ENCODE measurements around the gene DMRTC2.
"Not testable (repeated sequence)": the region's sequence is repeated elsewhere in the genome, so short reads cannot be mapped to it uniquely, and the experiment has no call there.

The DMRTC2 gene

GRCh38 chr19:41871573-41872383 is 26.9 kb downstream of the DMRTC2 start:
- DNase-seq (ENCODE audit: low spot score): peak; percentile 75

GRCh38 chr19:41872384-41872774 is 27.5 kb downstream of the DMRTC2 start:
- DNase-seq (ENCODE audit: low spot score): no peak

GRCh38 chr19:41872775-41873647 is 28.2 kb downstream of the DMRTC2 start:
- DNase-seq (ENCODE audit: low spot score): peak; percentile 47

- not testable (repeated sequence) for DNase-seq (ENCODE audit: low spot score)
Measured at GRCh38 chr19:41875973-41876372, 31.1 kb downstream of the DMRTC2 start.

GRCh38 chr19:41876847-41877832 is 32.3 kb downstream of the DMRTC2 start, which contains the start of gene CD79A:
Gene CD79A, plus strand, starts transcription at chr19:41877279. Its CDS starts 26 bp downstream, at chr19:41877305.
- peak; percentile 82 for DNase-seq (ENCODE audit: low spot score)

- DNase-seq (ENCODE audit: low spot score): no peak
Measured at GRCh38 chr19:41877916-41878905, 33.4 kb downstream of the DMRTC2 start.

- DNase-seq (ENCODE audit: low spot score): no peak
Measured at GRCh38 chr19:41879080-41879479, 34.2 kb downstream of the DMRTC2 start.

GRCh38 chr19:41879670-41880328 is 35.0 kb downstream of the DMRTC2 start:
- no peak for DNase-seq (ENCODE audit: low spot score)

GRCh38 chr19:41880329-41880708 is 35.5 kb downstream of the DMRTC2 start:
- DNase-seq (ENCODE audit: low spot score): no peak

- DNase-seq (ENCODE audit: low spot score): peak; percentile 78
Measured at GRCh38 chr19:41882568-41883462, 38.0 kb downstream of the DMRTC2 start, which contains the start of gene ARHGEF1. Gene ARHGEF1, plus strand, starts transcription at chr19:41883184. Its CDS starts 4,899 bp downstream, at chr19:41888083.

GRCh38 chr19:41883463-41883820 is 38.6 kb downstream of the DMRTC2 start:
- DNase-seq (ENCODE audit: low spot score): no peak

GRCh38 chr19:41883821-41884733 is 39.2 kb downstream of the DMRTC2 start:
- peak; percentile 93 for DNase-seq (ENCODE audit: low spot score)

GRCh38 chr19:41886761-41887710 is 42.2 kb downstream of the DMRTC2 start:
- DNase-seq (ENCODE audit: low spot score): peak; percentile 56

- peak; percentile 57 for DNase-seq (ENCODE audit: low spot score)
Measured at GRCh38 chr19:41887711-41888382, 43.0 kb downstream of the DMRTC2 start.

- no peak for DNase-seq (ENCODE audit: low spot score)
Measured at GRCh38 chr19:41888926-41889325, 44.1 kb downstream of the DMRTC2 start.

GRCh38 chr19:41889896-41890295 is 45.1 kb downstream of the DMRTC2 start:
- no peak for DNase-seq (ENCODE audit: low spot score)

Data from germinal center (tissue), 1 donor.